Measurements from ENCODE around the gene EML6. TPM values are rescaled to one million over a fixed set of nuclear protein-coding genes. Genes with fewer than 3 reads are reported as not detected.

The EML6 gene
- total and polyA plus RNA-seq, 2 of the 8 experiments (the other 6 are each of a cell fraction or from before 2014, with no cell fraction given) = 1.2 to 1.6 TPM

GRCh38 chr2:54872780-54873179 lies 149.3 kb downstream of the EML6 start:
- Histone ChIP-seq H3K23me2 (ENCODE audit: low read depth, low read length) (no peaks in the 10 kb centered on the region), H3K79me2 (ENCODE audit: control insufficient read depth in 1 of 2, insufficient read depth in 2 of 2, low read length in 2 of 2) (no peaks in the 10 kb centered on the region), H2BK20ac (ENCODE audit: low read length) (no peak overlapping the region), H3K23ac (ENCODE audit: insufficient read length) (no peak overlapping the region), H3K4me1 (replicated peaks in 1 of 4; ENCODE audit: control insufficient read depth in 3 of 4, insufficient read depth in 4 of 4, low read length in 3 of 4) (no peaks in the 10 kb centered on the region), H3K4ac (replicated peaks; ENCODE audit: insufficient read length, low read depth, low read length) (no peak overlapping the region), H3K9ac (replicated peaks in 1 of 4; ENCODE audit: extremely low read depth in 1 of 4, low read depth in 3 of 4, low read length in 3 of 4) (no peak overlapping the region), H3K9me3 (ENCODE audit: insufficient read depth in 2 of 2, low read depth in 1 of 2, low read length in 1 of 2) (no peaks in the 10 kb centered on the region), H3K79me1 (ENCODE audit: low read depth, low read length) (no peaks in the 10 kb centered on the region), H3K36me3 (ENCODE audit: control insufficient read depth in 2 of 4, insufficient read depth in 4 of 4, low read length in 3 of 4) (no peaks in the 10 kb centered on the region), H4K8ac (ENCODE audit: extremely low read depth, insufficient read depth, low read length) (no peak overlapping the region), H3K27ac (ENCODE audit: low read depth, low read length) (no peak overlapping the region), H2BK15ac (ENCODE audit: low read length) (no peak overlapping the region), H3K56ac (replicated peaks; ENCODE audit: insufficient read length, low read depth, low read length) (no peak overlapping the region), H2BK12ac (ENCODE audit: low read depth, low read length) (no peak overlapping the region), H4K20me1 (replicated peaks in 1 of 2; ENCODE audit: control insufficient read depth in 1 of 2, insufficient read depth in 2 of 2, low read length in 2 of 2) (no peaks in the 10 kb centered on the region), H3K4me3 (ENCODE audit: extremely low read depth in 1 of 4, insufficient read depth in 2 of 4, low read depth in 3 of 4, low read length in 4 of 4) (no peak overlapping the region), H3K14ac (ENCODE audit: insufficient read length) (no peak overlapping the region), H4K5ac (ENCODE audit: insufficient read length, low read depth, low read length) (no peak overlapping the region), H2BK5ac (ENCODE audit: low read depth, low read length) (no peak overlapping the region), H2AK5ac (ENCODE audit: low read depth, low read length) (no peak overlapping the region), H3K18ac (ENCODE audit: extremely low read depth, low read length) (no peak overlapping the region), H4K91ac (replicated peaks; ENCODE audit: insufficient read length, low read length) (no peak overlapping the region), H3K27me3 (replicated peaks in 1 of 4; ENCODE audit: control insufficient read depth in 3 of 4, extremely low read depth in 1 of 4, insufficient read depth in 3 of 4, low read length in 3 of 4) (no peaks in the 10 kb centered on the region), H3K4me2 (ENCODE audit: insufficient read depth in 1 of 2, low read depth in 2 of 2, low read length in 2 of 2) (no peak overlapping the region), H2BK120ac (replicated peaks; ENCODE audit: low read depth, low read length) (no peak overlapping the region), H2AFZ (ENCODE audit: low read length) (no peak overlapping the region)
- POLR2A ChIA-PET (ENCODE audit: partially characterized antibody) = no interaction called here
- no peak for TF ChIP-seq ATF3 (IDR thresholded peaks at IDR 0.05; ENCODE audit: insufficient read depth, low read depth, low read length)
- no peak for TF ChIP-seq NRF1 (IDR thresholded peaks at IDR 0.05; ENCODE audit: low read depth, low read length)
- TF ChIP-seq ASH2L (IDR thresholded peaks at IDR 0.05; ENCODE audit: low read length) = no peak
- TF ChIP-seq SRF (IDR thresholded peaks at IDR 0.05; ENCODE audit: low read depth, low read length) = no peak
- no peak for TF ChIP-seq RBBP5 (IDR thresholded peaks at IDR 0.05; ENCODE audit: borderline replicate concordance, low read depth, low read length)
- TF ChIP-seq SP1 (IDR thresholded peaks at IDR 0.05; ENCODE audit: low read depth, low read length) = no peak
- no peak for TF ChIP-seq HDAC2 (IDR thresholded peaks at IDR 0.05; ENCODE audit: borderline replicate concordance in 1 of 2, low read depth in 2 of 2, low read length in 2 of 2)
- TF ChIP-seq RAD21 (IDR thresholded peaks at IDR 0.05 in 1 of 2, conservative IDR thresholded peaks at IDR 0.05 in 1 of 2; ENCODE audit: low read depth in 2 of 2, low read length in 2 of 2) = no peak
- no peak for TF ChIP-seq CEBPB (IDR thresholded peaks at IDR 0.05; ENCODE audit: low read depth, low read length)
- no peak for TF ChIP-seq CREB1 (IDR thresholded peaks at IDR 0.05)
- no peak for TF ChIP-seq TAF1 (IDR thresholded peaks at IDR 0.05; ENCODE audit: low read depth, low read length)
- TF ChIP-seq SP4 (IDR thresholded peaks at IDR 0.05; ENCODE audit: low read length) = no peak
- TF ChIP-seq KDM5A (IDR thresholded peaks at IDR 0.05; ENCODE audit: low read length) = no peak
- no peak for TF ChIP-seq RFX5 (IDR thresholded peaks at IDR 0.05; ENCODE audit: borderline replicate concordance, low read depth, low read length)
- no peak for TF ChIP-seq TAF7 (optimal IDR thresholded peaks at IDR 0.05; ENCODE audit: borderline replicate concordance, low read depth, low read length)
- WGBS, 2 experiments (ENCODE audit: extremely low coverage in 1 of 2, insufficient coverage in 1 of 2, insufficient read length in 1 of 2, insufficient replicate concordance in 2 of 2, low coverage in 1 of 2, low lambda C conversion rate in 2 of 2, missing lambda C conversion rate in 1 of 2) = 84% methylated on average over 3 of the region's 3 CpGs; no CpG with 5 or more reads in 1 of the 2 experiments
- no peak for DNase-seq (ENCODE audit: low read depth in 1 of 2, low spot score in 2 of 2)
- CTCF ChIA-PET (ENCODE audit: partially characterized antibody) = no interaction called here
- FAIRE-seq = no peak
